Inferior parietal cortex (tissue), 1 donor: ENCODE measurements around the gene CFAP92.
A peak's percentile ranks its signal among the peaks of the same experiment; 100 is the strongest.

Source experiments
- DNase-seq: peaks from one replicate; pipeline ENCODE4 v3.0.0-alpha.2; 2016; ENCODE audit errors: extremely low spot score

The CFAP92 gene

DNA sequence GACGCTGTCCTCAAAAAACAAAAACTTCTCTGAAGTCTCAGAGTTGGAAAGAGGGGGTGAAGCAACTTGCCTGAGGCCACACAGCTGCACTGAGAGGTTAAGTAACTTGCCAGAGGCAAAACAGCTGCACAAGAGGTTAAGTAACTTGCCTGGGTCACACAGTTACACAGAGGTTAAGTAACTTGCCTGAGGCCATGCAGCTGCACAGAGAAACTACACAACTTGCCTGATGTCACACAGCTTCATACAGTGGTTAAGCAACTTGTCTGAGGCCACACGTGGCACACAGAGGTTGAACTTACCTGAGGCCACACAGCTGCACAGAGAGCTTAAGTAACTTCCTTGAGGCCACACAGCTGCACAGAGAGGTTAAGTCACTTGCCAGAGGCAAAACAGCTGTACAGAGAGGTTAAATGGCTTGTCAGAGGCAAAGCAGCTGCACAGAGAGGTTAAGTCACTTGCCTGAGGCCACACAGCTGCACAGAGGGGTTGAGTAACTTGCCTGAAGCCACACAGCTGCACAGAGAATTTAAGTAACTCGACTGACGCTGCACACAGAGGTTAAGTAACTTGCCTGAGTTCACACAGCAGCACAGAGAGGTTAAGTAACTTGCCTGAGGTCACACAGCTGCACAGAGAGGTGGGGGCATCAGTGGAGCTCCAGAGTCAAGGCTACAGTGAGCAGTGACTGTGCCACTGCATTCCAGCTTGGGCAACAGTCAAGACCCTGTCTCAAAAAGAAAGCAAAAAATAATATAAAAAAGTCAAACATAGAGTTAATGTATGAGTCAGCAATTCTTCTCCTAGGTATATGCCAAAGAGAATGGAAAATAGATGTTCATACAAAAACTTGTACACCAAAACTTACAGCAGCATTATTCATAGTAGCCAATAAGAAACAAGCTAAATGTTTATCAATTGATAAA lies 126.4 kb downstream of the CFAP92 start:
- no peak for DNase-seq

GRCh38 chr3:128864849-128865804 lies 128.7 kb downstream of the CFAP92 start:
- peak; percentile 44 for DNase-seq

DNA sequence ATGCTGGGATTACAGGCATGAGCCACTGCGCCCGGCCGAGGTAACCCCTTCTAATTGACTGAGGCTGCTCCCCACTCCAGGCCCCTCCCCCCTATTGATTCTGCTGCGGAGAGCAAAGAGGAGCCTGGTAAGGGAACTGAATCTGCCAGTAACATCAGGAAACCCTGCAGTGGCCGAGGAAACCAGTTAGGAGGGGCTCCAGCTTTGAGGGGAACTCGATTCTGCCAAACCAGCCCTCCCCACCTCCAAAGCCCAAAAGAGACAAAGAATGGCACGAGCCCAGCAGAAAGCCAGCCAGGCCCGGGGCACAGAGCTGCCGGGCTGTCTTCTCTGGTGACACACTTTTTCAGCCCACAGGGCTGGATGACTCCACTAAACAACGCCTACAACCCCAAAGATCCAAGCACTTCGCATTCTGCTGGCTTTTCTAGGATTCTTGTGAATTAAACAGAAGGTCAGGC lies 129.5 kb downstream of the CFAP92 start:
- DNase-seq, result peak; percentile 55

GRCh38 chr3:128863560-128863959 lies 130.3 kb downstream of the CFAP92 start:
- DNase-seq, result no peak

- no peak for DNase-seq
Observed at GRCh38 chr3:128861491-128861890, 132.4 kb downstream of the CFAP92 start.
